GM12878 (cell line): ENCODE results near the gene CLDN6. TPM values are rescaled to one million over a fixed set of nuclear protein-coding genes. Genes with fewer than 3 reads are reported as not detected.

Experiments
- ATF2 ChIP-seq: IDR thresholded peaks from 2 replicates; pipeline ENCODE4 v1.6.1; 2012; ENCODE audit warnings: low read length, inconsistent platforms
- CTCF ChIP-seq, 3 experiments: IDR thresholded peaks in 2 of 3; conservative IDR thresholded peaks in 1 of 3; 2 replicates each; pipeline ENCODE4 v1.5.1; 2011; ENCODE audit warnings: low read depth in 3 of 3, low read length in 3 of 3, mild to moderate bottlenecking in 3 of 3, control low read depth in 2 of 3, moderate library complexity in 2 of 3, inconsistent platforms in 1 of 3, mixed read lengths in 1 of 3; ENCODE audit not compliant: control insufficient read depth in 2 of 3, insufficient read depth in 1 of 3; ENCODE audit errors: extremely low read depth in 1 of 3
- EP300 ChIP-seq, 2 experiments: fragments of 150-350 bp in 1 of 2; IDR thresholded peaks; 2 replicates each; pipeline ENCODE4 v1.6.1; 2011 to 2012; ENCODE audit warnings: low read depth in 2 of 2, low read length in 2 of 2, borderline replicate concordance in 1 of 2, improper control_type of control experiment in 1 of 2, inconsistent platforms in 1 of 2; ENCODE audit not compliant: control insufficient read depth in 1 of 2
- HDAC2 ChIP-seq: fragments of 200-600 bp; sonication (generic); IDR thresholded peaks from 2 replicates; pipeline ENCODE4 v1.6.1; 2017
- HDGF ChIP-seq: fragments of 450-650 bp; IDR thresholded peaks from 2 replicates; pipeline ENCODE4 v1.6.1; 2016; ENCODE audit warnings: antibody characterized with exemption
- KLF5 ChIP-seq: fragments of 450-650 bp; IDR thresholded peaks from 2 replicates; pipeline ENCODE4 v1.6.1; 2014; ENCODE audit warnings: mild to moderate bottlenecking; ENCODE audit not compliant: partially characterized antibody
- MEF2A ChIP-seq: IDR thresholded peaks from 2 replicates; pipeline ENCODE4 v1.6.1; 2011; ENCODE audit warnings: low read depth, mild to moderate bottlenecking, low read length, moderate library complexity; ENCODE audit not compliant: insufficient read depth
- NBN ChIP-seq: fragments of 450-650 bp; IDR thresholded peaks from 2 replicates; pipeline ENCODE4 v1.6.1; 2016
- NFIC ChIP-seq: IDR thresholded peaks from 2 replicates; pipeline ENCODE4 v1.6.1; 2012; ENCODE audit warnings: low read depth, mild to moderate bottlenecking, inconsistent platforms, low read length, moderate library complexity
- NFXL1 ChIP-seq: fragments of 450-650 bp; IDR thresholded peaks from 2 replicates; pipeline ENCODE4 v1.6.1; 2017; ENCODE audit warnings: antibody characterized with exemption, mild to moderate bottlenecking, borderline replicate concordance
- PAX5 ChIP-seq: IDR thresholded peaks from 2 replicates; pipeline ENCODE4 v1.6.1; 2011; ENCODE audit warnings: low read depth, low read length, borderline replicate concordance
- POLR2A ChIP-seq: IDR thresholded peaks from 2 replicates; pipeline ENCODE4 v1.6.1; 2011; ENCODE audit warnings: low read depth, mild to moderate bottlenecking, low read length
- REST ChIP-seq: IDR thresholded peaks from 2 replicates; pipeline ENCODE4 v1.6.1; 2012; ENCODE audit warnings: mild to moderate bottlenecking, low read depth, low read length
- SMAD5 ChIP-seq: IDR thresholded peaks from 2 replicates; pipeline ENCODE4 v1.6.1; 2016; ENCODE audit warnings: antibody characterized with exemption, low read depth
- STAT1 ChIP-seq: fragments of 450-650 bp; conservative IDR thresholded peaks from 2 replicates; pipeline ENCODE4 v1.6.1; 2014; ENCODE audit warnings: antibody characterized with exemption, mild to moderate bottlenecking
- SUPT20H ChIP-seq: IDR thresholded peaks from 2 replicates; pipeline ENCODE4 v1.6.1; 2011; ENCODE audit warnings: low read depth, mild to moderate bottlenecking, low read length, moderate library complexity, borderline replicate concordance; ENCODE audit not compliant: control insufficient read depth
- TARDBP ChIP-seq: IDR thresholded peaks from 2 replicates; pipeline ENCODE4 v1.6.1; 2016; ENCODE audit warnings: borderline replicate concordance
- YY1 ChIP-seq: IDR thresholded peaks from 2 replicates; pipeline ENCODE4 v1.6.1; 2011; ENCODE audit warnings: low read depth, mild to moderate bottlenecking, low read length
- ZNF217 ChIP-seq: fragments of 450-650 bp; IDR thresholded peaks from 2 replicates; pipeline ENCODE4 v1.6.1; 2017; ENCODE audit warnings: antibody characterized with exemption, mild to moderate bottlenecking
- ZNF592 ChIP-seq: fragments of 450-650 bp; IDR thresholded peaks from 2 replicates; pipeline ENCODE4 v1.6.1; 2017; ENCODE audit warnings: mild to moderate bottlenecking, moderate library complexity
- polyA plus RNA-seq, 11 experiments: library from polyadenylated mRNA; depleted of rRNA in 4 of 11; unstranded in 6 of 11; stranded (reverse) in 5 of 11; fragments of >200 nt; fragmentation: Nextera tagmentation in 4 of 11; fragmentation: Illumina TruSeq in 1 of 11; extraction: Ambion mirVana in 4 of 11; extraction: Trizol in 1 of 11; gene quantifications; 1 replicate in 1 of 11; 2 replicates in 10 of 11; pipeline versions ENCODE4 v1.2.1 to v1.2.3, GENCODE V29; 2011 to 2016; ENCODE audit warnings: inconsistent platforms in 2 of 11, missing spikeins in 2 of 11, low read depth in 1 of 11
- total RNA-seq, 4 experiments: library from RNA; depleted of rRNA in 3 of 4; stranded (reverse); fragments of >200 nt in 3 of 4; fragmentation: Illumina TruSeq in 1 of 4; extraction: Trizol in 1 of 4; gene quantifications; 2 replicates each; pipeline versions ENCODE4 v1.2.1 to v1.2.3, GENCODE V29; 2013 to 2021

The CLDN6 gene
- total and polyA plus RNA-seq, 10 of the 15 experiments (the other 5 are each of a cell fraction or from before 2014, with no cell fraction given), result 0.15 to 0.26 (median 0.23) TPM; not detected in 7

GRCh38 chr16:3003582-3004270 is 14.3 kb downstream of the CLDN6 start (continued):
- TF ChIP-seq ATF2 (no peak), KLF5 (no peak), SUPT20H (no peak), YY1 (peak; percentile 15; the same call in 1 of the 2 replicates), NBN (0 out of 2 replicates have a peak, but pooled peaks have one; percentile 20), ZNF592 (no peak), SMAD5 (no peak), EP300 (IDR thresholded peaks at IDR 0.05; ENCODE audit: borderline replicate concordance in 1 of 2, control insufficient read depth in 1 of 2, low read depth in 2 of 2, low read length in 2 of 2) (no peak), MEF2A (no peak), POLR2A (no peak), TARDBP (no peak), REST (no peak), PAX5 (peak; percentile 57; the same call in 1 of the 2 replicates), HDAC2 (no peak), HDGF (peak; percentile 86; the same call in 1 of the 2 replicates), ZNF217 (no peak), NFIC (no peak), NFXL1 (no peak), CTCF (IDR thresholded peaks at IDR 0.05 in 2 of 3, conservative IDR thresholded peaks at IDR 0.05 in 1 of 3; ENCODE audit: control insufficient read depth in 2 of 3, extremely low read depth in 1 of 3, insufficient read depth in 1 of 3, low read depth in 3 of 3, low read length in 3 of 3) (peak; percentile 56 to 75 (median 64)), STAT1 (no peak)
